A673 (cell line): Measurements from ENCODE around the gene OCSTAMP. TPM values are rescaled to one million over a fixed set of nuclear protein-coding genes. Genes with fewer than 3 reads are reported as not detected.

Experiments used
- BruUV-seq: library from RNA; stranded (reverse); fragments of 400-500 nt; replicated peaks from 2 replicates; lab custom pipeline; 2021; lab: Mats Ljungman, UMichigan
- CTCF ChIA-PET: fragments of 300-600 bp; sonication (Branson Sonifier 250); formaldehyde crosslinking; loops from one replicate; lab custom pipeline; 2022; ENCODE audit warnings: antibody characterized with exemption; lab: Charles Lee
- POLR2A ChIA-PET: fragments of 300-600 bp; sonication (Branson Sonifier 250); formaldehyde crosslinking; loops from one replicate; lab custom pipeline; 2022; ENCODE audit warnings: antibody characterized with exemption; ENCODE audit not compliant: low non-redundant PET; lab: Charles Lee
- DNase-seq: peaks from one replicate; pipeline ENCODE4 v3.0.0-alpha.2; 2015; ENCODE audit warnings: low spot score
- H3K27ac ChIP-seq: fragments of 200-600 bp; sonication (generic); 2 replicates; pipeline ENCODE4 v1.5.1; 2016; ENCODE audit warnings: mixed run types, low read depth, mild to moderate bottlenecking, mixed read lengths, antibody characterized with exemption, low read length; ENCODE audit not compliant: poor library complexity, severe bottlenecking
- H3K27me3 ChIP-seq: fragments of 200-600 bp; sonication (generic); replicated peaks from 2 replicates; pipeline ENCODE4 v1.6.1; 2017; ENCODE audit warnings: mixed run types, low read depth, mild to moderate bottlenecking, mixed read lengths, antibody characterized with exemption, low read length; ENCODE audit not compliant: insufficient read depth, poor library complexity
- H3K36me3 ChIP-seq: fragments of 200-600 bp; sonication (generic); 2 replicates; pipeline ENCODE4 v1.6.1; 2016; ENCODE audit warnings: mixed run types, mild to moderate bottlenecking, mixed read lengths, antibody characterized with exemption, low read length; ENCODE audit not compliant: insufficient read depth, poor library complexity, severe bottlenecking
- H3K4me1 ChIP-seq: fragments of 200-600 bp; sonication (generic); 2 replicates; pipeline ENCODE4 v1.6.1; 2017; ENCODE audit warnings: mixed run types, mild to moderate bottlenecking, mixed read lengths, antibody characterized with exemption, low read length; ENCODE audit not compliant: insufficient read depth, poor library complexity, severe bottlenecking
- H3K4me3 ChIP-seq: fragments of 200-600 bp; sonication (generic); 2 replicates; pipeline ENCODE4 v1.5.1; 2016; ENCODE audit warnings: low read depth, mixed run types, mild to moderate bottlenecking, mixed read lengths, low read length; ENCODE audit not compliant: poor library complexity, severe bottlenecking
- H3K9me3 ChIP-seq: fragments of 200-600 bp; sonication (generic); 2 replicates; pipeline ENCODE4 v1.6.1; 2016; ENCODE audit warnings: mixed run types, low read depth, mild to moderate bottlenecking, mixed read lengths, antibody characterized with exemption, low read length; ENCODE audit not compliant: poor library complexity, severe bottlenecking
- EZH2 ChIP-seq: fragments of 200-600 bp; sonication (generic); IDR thresholded peaks from 2 replicates; pipeline ENCODE4 v1.6.1; 2017; ENCODE audit warnings: borderline replicate concordance, low read depth, mild to moderate bottlenecking, mixed read lengths, antibody characterized with exemption, low read length; ENCODE audit not compliant: poor library complexity, severe bottlenecking
- intact Hi-C: fragments of 100-400 bp; cut with micrococcal nuclease; formaldehyde crosslinking; loops from one replicate; pipeline ENCODE4 v1.10.0; 2022; ENCODE audit not compliant: unreplicated experiment
- total RNA-seq: library from RNA; stranded (reverse); gene quantifications from 2 replicates; pipeline ENCODE4 v1.2.3, GENCODE V29; 2021
- TF ChIP-seq, protein P1 (sequence below): fragments of 300-800, 200-600 bp; sonication (generic); conservative IDR thresholded peaks from 2 replicates; pipeline ENCODE4 v1.5.1; 2017; ENCODE audit warnings: low read depth, mild to moderate bottlenecking, antibody characterized with exemption, low read length, moderate library complexity, mixed read lengths

The OCSTAMP gene
- total RNA-seq, 1 experiment from 2014 or later: not detected

DNA sequence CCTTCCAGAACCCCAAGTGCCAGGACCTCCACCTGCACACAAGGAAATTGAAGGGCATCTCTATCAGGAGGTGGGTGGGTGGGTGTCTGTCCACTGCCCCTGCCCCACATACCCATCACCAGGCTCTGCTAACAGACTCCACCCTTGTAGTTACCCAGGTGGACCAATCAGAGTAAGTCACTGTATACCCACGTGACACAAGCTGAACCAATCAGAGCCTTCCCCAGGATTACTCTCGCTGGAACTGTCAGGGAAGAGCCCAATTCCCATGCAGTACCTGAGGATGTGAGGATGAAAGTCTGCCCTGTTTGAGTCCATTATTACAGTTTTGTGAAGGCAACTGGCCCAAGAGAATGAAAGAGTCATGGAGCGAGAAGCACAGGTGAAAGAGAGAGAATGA lies 4.2 kb downstream of the OCSTAMP start:
- ChIA-PET CTCF (no interaction called here), POLR2A (no interaction called here)
- H3K27ac ChIP-seq: no peak overlapping the region
- BruUV-seq: no TSS peak
- TF ChIP-seq, protein P1, sequence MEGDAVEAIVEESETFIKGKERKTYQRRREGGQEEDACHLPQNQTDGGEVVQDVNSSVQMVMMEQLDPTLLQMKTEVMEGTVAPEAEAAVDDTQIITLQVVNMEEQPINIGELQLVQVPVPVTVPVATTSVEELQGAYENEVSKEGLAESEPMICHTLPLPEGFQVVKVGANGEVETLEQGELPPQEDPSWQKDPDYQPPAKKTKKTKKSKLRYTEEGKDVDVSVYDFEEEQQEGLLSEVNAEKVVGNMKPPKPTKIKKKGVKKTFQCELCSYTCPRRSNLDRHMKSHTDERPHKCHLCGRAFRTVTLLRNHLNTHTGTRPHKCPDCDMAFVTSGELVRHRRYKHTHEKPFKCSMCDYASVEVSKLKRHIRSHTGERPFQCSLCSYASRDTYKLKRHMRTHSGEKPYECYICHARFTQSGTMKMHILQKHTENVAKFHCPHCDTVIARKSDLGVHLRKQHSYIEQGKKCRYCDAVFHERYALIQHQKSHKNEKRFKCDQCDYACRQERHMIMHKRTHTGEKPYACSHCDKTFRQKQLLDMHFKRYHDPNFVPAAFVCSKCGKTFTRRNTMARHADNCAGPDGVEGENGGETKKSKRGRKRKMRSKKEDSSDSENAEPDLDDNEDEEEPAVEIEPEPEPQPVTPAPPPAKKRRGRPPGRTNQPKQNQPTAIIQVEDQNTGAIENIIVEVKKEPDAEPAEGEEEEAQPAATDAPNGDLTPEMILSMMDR: no peak
- no peak for TF ChIP-seq EZH2
- intact Hi-C loops: no loop called here
- no peaks in the 10 kb centered on the region for H3K9me3 ChIP-seq
- no peaks in the 10 kb centered on the region for H3K4me1 ChIP-seq
- no peaks in the 10 kb centered on the region for H3K36me3 ChIP-seq
- DNase-seq: no peak
- H3K27me3 ChIP-seq: peaks cover 23% of the 10 kb centered on the region
- no peak overlapping the region for H3K4me3 ChIP-seq

DNA sequence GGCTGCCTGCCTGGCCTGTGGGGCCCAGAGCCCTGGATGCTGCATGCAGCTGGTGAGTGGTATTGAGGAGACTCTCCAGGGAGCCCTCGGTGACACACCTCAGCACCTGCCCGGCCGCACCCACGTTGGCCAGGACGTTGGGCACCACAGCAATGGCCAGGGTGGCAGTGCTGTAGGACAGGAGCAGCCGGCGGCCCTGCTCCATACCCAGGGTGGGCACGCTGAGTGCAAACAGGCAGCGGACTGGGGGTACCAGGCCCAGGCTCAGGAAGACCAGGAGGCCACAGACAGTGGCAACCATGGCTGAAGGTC lies 4.7 kb downstream of the OCSTAMP start:
- Histone ChIP-seq H3K36me3 (no peaks in the 10 kb centered on the region), H3K4me1 (no peaks in the 10 kb centered on the region), H3K4me3 (no peak overlapping the region), H3K27me3 (peaks cover 28% of the 10 kb centered on the region), H3K9me3 (no peaks in the 10 kb centered on the region), H3K27ac (no peak overlapping the region)
- intact Hi-C loops: no loop called here
- no peak for DNase-seq
- TF ChIP-seq EZH2: no peak
- TF ChIP-seq, protein P1: no peak
- BruUV-seq: no TSS peak
- CTCF ChIA-PET: no interaction called here
- POLR2A ChIA-PET: no interaction called here

DNA sequence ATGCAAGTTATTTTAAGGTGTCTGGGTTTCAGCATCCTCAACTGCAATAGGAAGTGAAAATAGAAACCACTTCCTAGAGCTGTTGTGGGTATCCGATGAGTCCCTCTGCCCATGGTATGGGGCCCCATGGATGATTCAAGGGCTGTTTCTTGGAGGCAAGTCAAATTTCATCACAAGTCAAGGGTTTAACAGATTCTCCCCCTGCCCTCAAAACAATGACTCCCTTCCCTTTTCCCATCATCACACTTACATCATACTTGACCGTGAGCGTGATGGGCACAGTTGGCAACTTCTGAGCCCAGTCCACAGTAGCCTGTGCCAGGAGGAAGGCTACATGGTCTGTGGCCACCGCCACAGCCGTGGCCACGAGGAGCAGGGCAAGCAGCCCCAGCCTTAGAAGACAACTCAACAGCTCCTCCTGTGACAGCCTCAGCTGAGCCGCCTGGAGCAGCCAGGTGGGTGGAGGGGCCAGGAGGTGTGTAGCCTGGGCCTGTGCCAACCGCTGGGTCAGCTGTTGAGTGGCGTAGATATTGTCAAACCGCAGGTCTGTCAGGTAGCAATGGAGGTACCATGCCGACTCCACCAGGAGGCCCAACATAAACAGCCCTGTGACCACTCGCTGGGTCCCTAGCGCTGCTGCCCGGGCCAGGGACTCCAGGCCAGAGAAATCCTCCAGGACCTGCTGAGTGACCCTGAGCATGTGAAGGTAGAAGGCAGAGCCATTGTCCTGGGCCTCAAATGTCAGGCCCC lies 5.2 kb downstream of the OCSTAMP start:
- no peak overlapping the region for H3K27ac ChIP-seq
- H3K36me3 ChIP-seq: no peaks in the 10 kb centered on the region
- CTCF ChIA-PET: no interaction called here
- no peaks in the 10 kb centered on the region for H3K4me1 ChIP-seq
- H3K4me3 ChIP-seq: no peak overlapping the region
- BruUV-seq: no TSS peak
- intact Hi-C loops: no loop called here
- no peak for DNase-seq
- TF ChIP-seq, protein P1: no peak
- no peak for TF ChIP-seq EZH2
- POLR2A ChIA-PET: no interaction called here
- peaks cover 32% of the 10 kb centered on the region for H3K27me3 ChIP-seq
- no peaks in the 10 kb centered on the region for H3K9me3 ChIP-seq
